Naive thymus-derived CD8-positive, alpha-beta T cell (primary cell): ENCODE data around the gene YJU2. TPM values are rescaled to one million over a fixed set of nuclear protein-coding genes. Genes with fewer than 3 reads are reported as not detected.

Experiments used
- ATAC-seq, 2 donors: fragments of 150-1000 bp; cut with Tn5 transposase in 1 of 2; sonication (Bioruptor Pico), chemical (Tn5 transposase) in 1 of 2; 1 replicate in 1 of 2; 2 replicates in 1 of 2; pipeline ENCODE4 v1.10.0; 2021; ENCODE audit warnings: mild to moderate bottlenecking in 2 of 2, moderate library complexity in 2 of 2
- POLR2A ChIA-PET: fragments of 350-600 bp; sonication (Branson Sonifier 250); formaldehyde crosslinking; loops from one replicate; lab custom pipeline; 2021; ENCODE audit warnings: antibody characterized with exemption; lab: Charles Lee
- DNase-seq, 10 donors: peaks; one replicate each; pipeline versions ENCODE4 v3.0.0 to v3.0.0-alpha.2; 2020 to 2022
- H3K27ac Mint-ChIP-seq, 10 donors: one replicate each; pipeline ENCODE4 v1.8.0; 2020 to 2022; ENCODE audit warnings: mild to moderate bottlenecking in 10 of 10, mixed read lengths in 10 of 10, moderate library complexity in 4 of 10, inconsistent platforms in 1 of 10
- H3K27me3 Mint-ChIP-seq, 5 donors: one replicate each; pipeline ENCODE4 v1.8.0; 2021 to 2022; ENCODE audit warnings: mixed read lengths in 5 of 5
- H3K36me3 Mint-ChIP-seq, 3 donors: one replicate each; pipeline ENCODE4 v1.8.0; 2020 to 2022; ENCODE audit warnings: mixed read lengths in 3 of 3, mild to moderate bottlenecking in 2 of 3, inconsistent platforms in 1 of 3
- H3K4me1 Mint-ChIP-seq, 4 donors: one replicate each; pipeline ENCODE4 v1.8.0; 2021 to 2022; ENCODE audit warnings: mixed read lengths in 4 of 4
- H3K4me3 Mint-ChIP-seq, 10 donors: one replicate each; pipeline ENCODE4 v1.8.0; 2020 to 2022; ENCODE audit warnings: mild to moderate bottlenecking in 10 of 10, mixed read lengths in 10 of 10, moderate library complexity in 6 of 10, inconsistent platforms in 1 of 10
- H3K9me3 Mint-ChIP-seq, 9 donors: one replicate each; pipeline ENCODE4 v1.8.0; 2020 to 2022; ENCODE audit warnings: mixed read lengths in 9 of 9, mild to moderate bottlenecking in 3 of 9, inconsistent platforms in 1 of 9, moderate library complexity in 1 of 9
- polyA plus RNA-seq, 3 donors: library from polyadenylated mRNA; unstranded; fragments of 300-500 nt; fragmentation: Illumina TruSeq; gene quantifications; one replicate each; pipeline ENCODE4 v1.2.3, GENCODE V29; 2021
- total RNA-seq, 8 experiments: library from RNA in 2 of 8; stranded (reverse) in 2 of 8; gene quantifications; one replicate each; pipeline ENCODE4 v1.2.3 and lab custom pipeline; 2021 to 2026

YJU2 gene
- total and polyA plus RNA-seq, 5 experiments from 2014 or later: 20.2 to 35.3 (median 32.9) TPM

DNA sequence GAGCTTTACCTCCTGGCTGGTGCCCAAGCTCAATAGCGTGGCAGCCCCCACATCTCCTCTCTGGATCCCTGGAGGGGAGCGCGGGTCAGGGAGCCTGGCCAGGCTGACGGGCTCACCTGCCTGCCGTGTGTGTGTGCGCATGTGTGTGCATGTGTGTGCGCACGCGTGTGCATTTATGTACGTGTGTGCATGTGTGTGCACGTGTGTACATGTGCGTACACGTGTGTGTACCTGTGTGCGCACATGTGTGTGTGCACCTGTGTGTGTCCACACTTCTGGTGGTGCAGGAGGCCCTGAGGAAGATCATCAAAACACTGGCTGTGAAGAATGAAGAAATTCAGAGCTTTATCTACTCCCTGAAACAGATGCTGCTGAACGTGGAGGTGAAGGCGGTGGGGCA is 58.8 kb downstream of the YJU2 start:
- no peak for DNase-seq
- peaks cover 17 to 38% (median 31%) of the 10 kb centered on the region in 4 donors for H3K4me1 Mint-ChIP-seq
- H3K9me3 Mint-ChIP-seq: no peaks in the 10 kb centered on the region
- POLR2A ChIA-PET: interaction anchor here (0.7 to 1.0 kb wide), 2 partner anchors 22 to 37 kb away, joined by 3 to 4 read pairs; partner anchors contain the start of gene MPND
- H3K27ac Mint-ChIP-seq: peak overlapping the region in 1 of 10 donors; percentile 47
- H3K27me3 Mint-ChIP-seq: no peaks in the 10 kb centered on the region
- peak overlapping the region; percentile 15 to 77 (median 44) for H3K4me3 Mint-ChIP-seq
- no peak for ATAC-seq
- no peaks in the 10 kb centered on the region for H3K36me3 Mint-ChIP-seq

DNA sequence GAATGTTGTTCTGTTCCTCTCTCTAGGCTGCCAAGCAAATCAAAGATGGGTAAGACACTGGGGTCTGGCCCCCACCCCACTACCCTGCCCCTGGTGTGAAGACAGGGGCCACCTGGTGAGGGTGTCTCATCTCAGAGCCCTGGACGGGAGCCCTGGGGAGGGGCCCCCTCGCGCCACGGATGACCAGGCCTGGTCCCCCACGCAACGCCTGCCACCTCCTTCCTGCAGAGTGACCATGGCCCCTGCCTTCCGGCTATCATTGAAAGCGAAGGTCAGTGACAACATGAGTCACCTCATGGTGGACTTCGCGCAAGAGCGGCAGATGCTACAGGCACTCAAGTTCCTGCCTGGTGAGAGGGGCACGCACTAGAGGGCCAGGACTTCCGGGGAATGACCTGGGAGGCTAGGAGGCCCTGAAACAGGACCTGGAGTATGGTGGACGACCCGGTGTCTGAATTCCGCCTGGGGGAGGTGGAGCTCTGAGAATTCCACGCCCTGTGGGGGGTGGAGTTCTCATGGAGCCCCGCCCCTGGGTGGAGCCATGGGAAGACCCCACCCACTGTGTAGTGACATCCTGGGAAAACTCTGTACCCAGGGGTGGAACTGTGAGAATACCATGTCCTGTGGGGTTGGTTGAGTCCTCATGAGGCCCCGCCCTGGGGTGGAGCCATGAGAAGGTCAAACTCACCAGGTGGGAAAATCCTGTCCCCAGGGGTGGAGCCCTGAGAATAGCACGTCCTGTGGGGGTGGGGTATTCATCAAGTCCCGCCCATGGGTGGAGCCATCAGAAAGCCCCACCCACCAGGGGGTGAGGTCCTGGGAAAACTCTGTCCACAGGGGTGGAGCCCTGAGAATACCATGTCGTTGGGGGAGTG is 63.6 kb downstream of the YJU2 start:
- Mint-ChIP-seq H3K27ac (no peak overlapping the region), H3K9me3 (no peaks in the 10 kb centered on the region), H3K4me1 (peaks cover 0 to 1% (median 0%) of the 10 kb centered on the region in 4 donors), H3K27me3 (no peaks in the 10 kb centered on the region), H3K4me3 (no peak overlapping the region), H3K36me3 (no peaks in the 10 kb centered on the region)
- ATAC-seq (no peak), DNase-seq (no peak)
- POLR2A ChIA-PET: interaction anchor here (0.7 kb wide), 1 partner anchor 42 kb away, joined by 3 read pairs; no protein-coding TSS in a partner anchor

DNA sequence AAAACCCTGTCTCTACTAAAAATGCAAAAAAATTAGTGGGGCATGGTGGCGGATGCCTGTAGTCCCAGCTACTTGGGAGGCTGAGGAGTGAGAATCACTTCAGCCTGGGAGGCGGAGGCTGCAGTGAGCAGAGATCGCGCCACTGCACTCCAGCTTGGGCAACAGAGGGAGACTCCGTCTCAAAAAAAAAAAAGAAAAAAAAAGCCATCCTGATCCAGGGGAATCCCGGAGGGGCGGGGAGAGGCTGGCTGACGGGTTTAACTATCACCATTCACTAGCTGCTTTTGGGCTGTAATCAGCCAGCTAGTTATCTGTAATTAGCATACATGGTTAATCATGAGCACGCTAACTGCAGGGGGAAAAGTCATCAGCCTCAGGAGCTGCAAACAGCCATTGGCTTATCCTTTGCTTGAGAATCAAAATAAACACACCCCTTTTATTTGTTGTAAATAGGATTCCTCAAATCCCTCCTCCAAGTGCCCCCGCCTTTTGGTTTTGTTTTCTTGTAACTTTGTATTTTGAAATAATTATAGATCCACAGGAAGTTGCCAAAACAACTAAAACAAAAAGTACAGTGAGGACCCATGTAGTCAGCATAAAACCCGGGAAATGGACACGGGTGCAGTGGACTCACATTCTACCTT is 67.1 kb downstream of the YJU2 start:
- no peaks in the 10 kb centered on the region for H3K9me3 Mint-ChIP-seq
- no peaks in the 10 kb centered on the region for H3K27me3 Mint-ChIP-seq
- DNase-seq: no peak
- no peaks in the 10 kb centered on the region for H3K36me3 Mint-ChIP-seq
- no peak overlapping the region for H3K27ac Mint-ChIP-seq
- no peak overlapping the region for H3K4me3 Mint-ChIP-seq
- POLR2A ChIA-PET: no interaction called here
- no peak for ATAC-seq
- H3K4me1 Mint-ChIP-seq: peaks cover 0 to 2% (median 0%) of the 10 kb centered on the region in 4 donors

DNA sequence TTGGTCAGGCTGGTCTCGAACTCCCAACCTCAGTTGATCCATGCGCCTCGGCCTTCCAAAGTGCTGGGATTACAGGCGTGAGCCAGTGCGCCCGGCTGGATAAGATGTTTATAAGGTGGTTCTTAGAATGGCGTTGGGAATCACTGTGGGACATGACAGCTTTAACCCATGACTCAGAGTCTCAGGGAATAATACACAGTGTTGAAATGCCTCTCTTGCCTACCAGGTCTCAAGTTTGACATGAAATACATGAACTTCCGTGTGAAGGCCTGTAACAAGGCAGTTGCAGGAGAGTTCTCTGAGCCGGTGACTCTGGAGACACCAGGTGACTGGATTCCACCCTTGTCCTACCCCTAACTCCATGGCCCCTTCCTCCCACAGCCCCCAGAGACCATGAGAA is 70.1 kb downstream of the YJU2 start:
- Mint-ChIP-seq H3K27me3 (no peaks in the 10 kb centered on the region), H3K27ac (no peak overlapping the region), H3K36me3 (no peaks in the 10 kb centered on the region), H3K4me3 (no peak overlapping the region), H3K4me1 (peaks cover 0 to 13% (median 0%) of the 10 kb centered on the region in 4 donors), H3K9me3 (no peaks in the 10 kb centered on the region)
- DNase-seq (no peak), ATAC-seq (no peak)
- POLR2A ChIA-PET: no interaction called here

DNA sequence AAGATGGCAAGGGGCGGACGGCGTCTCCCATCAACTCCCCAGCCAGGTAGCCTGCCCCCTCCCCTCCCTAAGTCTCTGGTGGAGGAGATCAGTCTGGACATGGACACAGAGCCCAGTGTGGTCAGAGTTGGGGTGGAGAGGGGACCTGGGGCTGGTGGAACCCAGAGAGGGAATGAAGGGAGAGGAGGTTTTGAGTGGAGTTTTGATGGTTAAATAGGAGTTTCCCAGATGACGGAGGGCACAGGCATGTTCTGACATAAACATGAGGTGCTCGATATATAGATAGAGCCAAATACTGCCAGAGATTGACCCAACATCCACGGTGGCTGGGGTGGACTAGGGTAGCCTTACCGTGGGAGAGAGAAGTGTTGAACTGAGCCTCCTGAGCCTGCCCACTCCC is 71.6 kb downstream of the YJU2 start:
- POLR2A ChIA-PET: no interaction called here
- no peaks in the 10 kb centered on the region for H3K27me3 Mint-ChIP-seq
- H3K4me1 Mint-ChIP-seq: peaks cover 0 to 13% (median 0%) of the 10 kb centered on the region in 4 donors
- peak overlapping the region in 2 of 10 donors; percentile 29 to 31 for H3K27ac Mint-ChIP-seq
- no peak overlapping the region for H3K4me3 Mint-ChIP-seq
- no peaks in the 10 kb centered on the region for H3K9me3 Mint-ChIP-seq
- ATAC-seq: no peak
- no peak for DNase-seq
- H3K36me3 Mint-ChIP-seq: no peaks in the 10 kb centered on the region

Other genes with a start within 250 kb of the YJU2 start
- gene PIAS4, start 239.3 kb upstream of the YJU2 start, total RNA-seq: 10 to 100 TPM; 34.4 to 34.9 TPM
- 1 to 10 TPM; 3.2 to 4.9 (median 4.5) TPM for gene PIAS4, start 239.3 kb upstream of the YJU2 start, polyA plus RNA-seq
- 10 to 100 TPM; 59.9 TPM for gene ZBTB7A, start 180.2 kb upstream of the YJU2 start, total RNA-seq
- 10 to 100 TPM; 31.3 to 52.2 (median 31.5) TPM for gene ZBTB7A, start 180.2 kb upstream of the YJU2 start, polyA plus RNA-seq
- 100 to 1,000 TPM; 119 to 134 TPM for gene MAP2K2, start 123.0 kb upstream of the YJU2 start, total RNA-seq
- 100 to 1,000 TPM in 1 of 3 donors, 10 to 100 TPM in 2; 48.0 to 101 (median 67.3) TPM for gene MAP2K2, start 123.0 kb upstream of the YJU2 start, polyA plus RNA-seq
- not detected for gene CREB3L3, start 93.4 kb upstream of the YJU2 start, total RNA-seq
- not detected for gene CREB3L3, start 93.4 kb upstream of the YJU2 start, polyA plus RNA-seq
- gene SIRT6, start 64.5 kb upstream of the YJU2 start, total RNA-seq: 10 to 100 TPM; 27.2 to 27.3 TPM
- 1 to 10 TPM in 2 of 3 donors, under 1 TPM in 1; 0.86 to 4.3 (median 1.4) TPM for gene SIRT6, start 64.5 kb upstream of the YJU2 start, polyA plus RNA-seq
- 1 to 10 TPM; 1.9 to 2.2 TPM for gene ANKRD24, start 64.4 kb upstream of the YJU2 start, total RNA-seq
- under 1 TPM in 2 of 3 donors, not detected in 1; 0.36 to 0.50 TPM for gene ANKRD24, start 64.4 kb upstream of the YJU2 start, polyA plus RNA-seq
- under 1 TPM; 0.36 to 0.47 TPM for gene EBI3, start 17.6 kb upstream of the YJU2 start, total RNA-seq
- gene EBI3, start 17.6 kb upstream of the YJU2 start, polyA plus RNA-seq: not detected
- gene SHD, start 32.2 kb downstream of the YJU2 start, total RNA-seq: not detected
- gene SHD, start 32.2 kb downstream of the YJU2 start, polyA plus RNA-seq: not detected
- 10 to 100 TPM; 41.6 to 43.9 TPM for gene TMIGD2, start 55.3 kb downstream of the YJU2 start, total RNA-seq
- gene TMIGD2, start 55.3 kb downstream of the YJU2 start, polyA plus RNA-seq: 100 to 1,000 TPM in 1 of 3 donors, 10 to 100 TPM in 2; 65.8 to 105 (median 96.5) TPM
- 1 to 10 TPM; 1.4 to 4.0 TPM for gene FSD1, start 57.5 kb downstream of the YJU2 start, total RNA-seq
- gene FSD1, start 57.5 kb downstream of the YJU2 start, polyA plus RNA-seq: 1 to 10 TPM; 1.5 to 3.9 (median 3.4) TPM
- gene STAP2, start 91.7 kb downstream of the YJU2 start, total RNA-seq: 1 to 10 TPM; 1.4 to 2.3 TPM
- 1 to 10 TPM; 1.3 to 2.6 (median 1.5) TPM for gene STAP2, start 91.7 kb downstream of the YJU2 start, polyA plus RNA-seq
- gene MPND, start 96.5 kb downstream of the YJU2 start, total RNA-seq: 10 to 100 TPM; 18.9 to 22.1 TPM
- 1 to 10 TPM; 4.6 to 5.3 (median 4.7) TPM for gene MPND, start 96.5 kb downstream of the YJU2 start, polyA plus RNA-seq
- gene SH3GL1, start 153.5 kb downstream of the YJU2 start, total RNA-seq: 10 to 100 TPM; 38.3 to 38.6 TPM
- gene SH3GL1, start 153.5 kb downstream of the YJU2 start, polyA plus RNA-seq: 10 to 100 TPM; 11.8 to 20.4 (median 12.3) TPM
- gene CHAF1A, start 155.6 kb downstream of the YJU2 start, total RNA-seq: 10 to 100 TPM in 1 of 2 experiments, 1 to 10 TPM in 1; 7.5 to 10.9 TPM
- gene CHAF1A, start 155.6 kb downstream of the YJU2 start, polyA plus RNA-seq: 1 to 10 TPM; 1.7 to 2.4 (median 2.1) TPM
- 10 to 100 TPM; 61.3 to 75.2 TPM for gene UBXN6, start 210.7 kb downstream of the YJU2 start, total RNA-seq
- 1 to 10 TPM; 2.4 to 6.6 (median 3.9) TPM for gene UBXN6, start 210.7 kb downstream of the YJU2 start, polyA plus RNA-seq
- gene HDGFL2, start 225.2 kb downstream of the YJU2 start, total RNA-seq: 10 to 100 TPM; 35.5 to 40.0 TPM
- 10 to 100 TPM; 15.0 to 25.3 (median 19.0) TPM for gene HDGFL2, start 225.2 kb downstream of the YJU2 start, polyA plus RNA-seq